Stimulated activated CD4-positive, alpha-beta T cell treated with anti-CD3 and anti-CD28 coated beads, Interleukin-2, amount 100 ng/mL, for 48 hours (primary cell): ENCODE data around the gene ISLR.

Experiments used
- DNase-seq, 2 donors: peaks; one replicate each; pipeline ENCODE4 v3.0.0-alpha.2; 2020

Gene ISLR

DNA sequence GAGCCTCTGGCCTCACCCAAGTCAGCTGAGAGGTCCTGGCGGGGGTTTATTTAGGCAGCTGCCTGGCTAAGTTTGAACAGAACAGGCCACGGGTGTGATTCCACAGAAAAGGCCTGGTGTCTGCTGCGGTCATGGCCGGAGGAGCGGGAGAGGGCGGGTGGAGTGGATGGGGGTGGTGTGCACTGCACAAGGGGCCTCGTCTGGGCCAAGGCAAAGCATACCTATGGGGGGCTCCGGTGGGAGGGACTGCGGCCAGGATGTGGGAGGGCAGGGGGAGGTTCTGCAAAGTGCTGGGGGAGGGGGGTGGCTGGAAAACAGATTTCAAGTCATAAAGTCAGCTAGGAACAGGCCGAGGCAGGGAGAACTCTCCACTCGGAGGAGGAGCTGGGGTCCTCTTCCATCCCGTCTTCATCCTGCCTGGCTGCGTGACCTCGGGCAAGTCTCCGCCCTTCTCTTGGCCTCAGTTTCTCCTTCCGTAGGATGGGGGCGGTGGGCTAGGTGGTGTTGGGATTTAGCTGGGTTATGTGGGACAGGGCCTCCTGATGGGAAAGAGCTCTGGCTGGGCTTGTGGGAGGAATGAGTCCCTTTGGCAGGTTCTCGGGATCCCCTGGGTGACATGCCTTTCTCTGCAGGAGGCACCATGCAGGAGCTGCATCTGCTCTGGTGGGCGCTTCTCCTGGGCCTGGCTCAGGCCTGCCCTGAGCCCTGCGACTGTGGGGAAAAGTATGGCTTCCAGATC, 878 bp downstream of the ISLR start:
- DNase-seq = no peak

DNA sequence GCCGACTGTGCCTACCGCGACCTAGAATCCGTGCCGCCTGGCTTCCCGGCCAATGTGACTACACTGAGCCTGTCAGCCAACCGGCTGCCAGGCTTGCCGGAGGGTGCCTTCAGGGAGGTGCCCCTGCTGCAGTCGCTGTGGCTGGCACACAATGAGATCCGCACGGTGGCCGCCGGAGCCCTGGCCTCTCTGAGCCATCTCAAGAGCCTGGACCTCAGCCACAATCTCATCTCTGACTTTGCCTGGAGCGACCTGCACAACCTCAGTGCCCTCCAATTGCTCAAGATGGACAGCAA, 1.4 kb downstream of the ISLR start:
- DNase-seq = no peak

DNA sequence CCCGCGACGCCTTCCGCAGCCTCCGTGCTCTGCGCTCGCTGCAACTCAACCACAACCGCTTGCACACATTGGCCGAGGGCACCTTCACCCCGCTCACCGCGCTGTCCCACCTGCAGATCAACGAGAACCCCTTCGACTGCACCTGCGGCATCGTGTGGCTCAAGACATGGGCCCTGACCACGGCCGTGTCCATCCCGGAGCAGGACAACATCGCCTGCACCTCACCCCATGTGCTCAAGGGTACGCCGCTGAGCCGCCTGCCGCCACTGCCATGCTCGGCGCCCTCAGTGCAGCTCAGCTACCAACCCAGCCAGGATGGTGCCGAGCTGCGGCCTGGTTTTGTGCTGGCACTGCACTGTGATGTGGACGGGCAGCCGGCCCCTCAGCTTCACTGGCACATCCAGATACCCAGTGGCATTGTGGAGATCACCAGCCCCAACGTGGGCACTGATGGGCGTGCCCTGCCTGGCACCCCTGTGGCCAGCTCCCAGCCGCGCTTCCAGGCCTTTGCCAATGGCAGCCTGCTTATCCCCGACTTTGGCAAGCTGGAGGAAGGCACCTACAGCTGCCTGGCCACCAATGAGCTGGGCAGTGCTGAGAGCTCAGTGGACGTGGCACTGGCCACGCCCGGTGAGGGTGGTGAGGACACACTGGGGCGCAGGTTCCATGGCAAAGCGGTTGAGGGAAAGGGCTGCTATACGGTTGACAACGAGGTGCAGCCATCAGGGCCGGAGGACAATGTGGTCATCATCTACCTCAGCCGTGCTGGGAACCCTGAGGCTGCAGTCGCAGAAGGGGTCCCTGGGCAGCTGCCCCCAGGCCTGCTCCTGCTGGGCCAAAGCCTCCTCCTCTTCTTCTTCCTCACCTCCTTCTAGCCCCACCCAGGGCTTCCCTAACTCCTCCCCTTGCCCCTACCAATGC, 2.0 kb downstream of the ISLR start:
- DNase-seq = no peak

DNA sequence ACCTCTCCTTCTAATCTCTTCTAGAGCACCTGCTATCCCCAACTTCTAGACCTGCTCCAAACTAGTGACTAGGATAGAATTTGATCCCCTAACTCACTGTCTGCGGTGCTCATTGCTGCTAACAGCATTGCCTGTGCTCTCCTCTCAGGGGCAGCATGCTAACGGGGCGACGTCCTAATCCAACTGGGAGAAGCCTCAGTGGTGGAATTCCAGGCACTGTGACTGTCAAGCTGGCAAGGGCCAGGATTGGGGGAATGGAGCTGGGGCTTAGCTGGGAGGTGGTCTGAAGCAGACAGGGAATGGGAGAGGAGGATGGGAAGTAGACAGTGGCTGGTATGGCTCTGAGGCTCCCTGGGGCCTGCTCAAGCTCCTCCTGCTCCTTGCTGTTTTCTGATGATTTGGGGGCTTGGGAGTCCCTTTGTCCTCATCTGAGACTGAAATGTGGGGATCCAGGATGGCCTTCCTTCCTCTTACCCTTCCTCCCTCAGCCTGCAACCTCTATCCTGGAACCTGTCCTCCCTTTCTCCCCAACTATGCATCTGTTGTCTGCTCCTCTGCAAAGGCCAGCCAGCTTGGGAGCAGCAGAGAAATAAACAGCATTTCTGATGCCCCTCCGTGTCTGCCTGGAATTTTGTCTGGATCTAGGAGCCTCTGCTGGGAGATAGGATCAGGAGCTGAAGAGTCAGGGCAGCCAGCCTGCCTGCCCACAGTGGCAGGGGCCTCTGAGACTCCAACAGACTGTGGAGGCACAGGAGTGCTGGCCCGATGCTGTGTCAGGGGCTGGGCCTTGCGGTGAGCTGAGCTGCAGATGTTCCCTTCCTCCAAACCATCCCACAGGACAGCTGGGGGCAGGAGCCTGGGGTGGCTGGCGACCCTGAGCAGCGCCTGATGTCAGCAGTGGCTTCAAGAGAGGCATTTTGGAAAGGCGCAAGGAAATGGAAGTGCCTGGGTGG, 3.0 kb downstream of the ISLR start:
- DNase-seq = no peak

DNA sequence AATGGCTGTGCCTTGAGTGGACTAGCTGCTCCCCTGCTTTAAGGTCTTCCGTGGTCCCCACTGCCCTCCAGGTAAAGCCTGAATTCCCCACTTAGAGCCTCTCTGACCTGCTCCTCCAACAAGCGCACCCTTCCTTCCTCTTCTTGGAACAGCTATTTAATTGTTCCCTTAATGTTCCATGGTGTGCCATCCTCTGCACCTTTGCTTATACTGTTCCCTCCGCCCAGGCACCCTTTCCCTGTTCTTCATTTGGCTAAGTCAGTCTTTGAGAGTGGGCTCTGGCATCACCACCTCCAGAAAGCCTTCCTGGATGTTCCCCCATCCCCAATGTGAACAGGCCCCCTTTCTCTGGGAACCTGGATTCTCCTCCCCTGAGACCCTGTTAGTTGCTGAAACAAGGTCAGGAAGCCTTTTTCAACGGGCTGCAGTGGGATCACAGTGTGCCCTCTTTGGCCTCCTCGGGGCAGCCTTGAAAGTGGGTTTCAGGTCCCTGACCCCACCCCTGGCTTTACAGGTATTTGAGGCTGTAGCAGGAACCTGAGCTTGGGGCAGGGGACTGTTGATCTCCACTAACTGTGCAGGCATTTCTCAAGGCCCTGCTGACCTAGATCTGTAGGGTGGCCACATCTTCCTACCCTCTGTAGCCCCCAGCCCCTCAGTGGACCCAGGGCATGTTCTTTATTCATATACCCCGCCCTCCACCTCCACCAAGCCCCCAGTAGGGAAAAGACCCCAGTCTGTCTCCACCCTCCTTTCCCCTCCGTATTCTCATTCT, 5.0 kb downstream of the ISLR start:
- DNase-seq = no peak

DNA sequence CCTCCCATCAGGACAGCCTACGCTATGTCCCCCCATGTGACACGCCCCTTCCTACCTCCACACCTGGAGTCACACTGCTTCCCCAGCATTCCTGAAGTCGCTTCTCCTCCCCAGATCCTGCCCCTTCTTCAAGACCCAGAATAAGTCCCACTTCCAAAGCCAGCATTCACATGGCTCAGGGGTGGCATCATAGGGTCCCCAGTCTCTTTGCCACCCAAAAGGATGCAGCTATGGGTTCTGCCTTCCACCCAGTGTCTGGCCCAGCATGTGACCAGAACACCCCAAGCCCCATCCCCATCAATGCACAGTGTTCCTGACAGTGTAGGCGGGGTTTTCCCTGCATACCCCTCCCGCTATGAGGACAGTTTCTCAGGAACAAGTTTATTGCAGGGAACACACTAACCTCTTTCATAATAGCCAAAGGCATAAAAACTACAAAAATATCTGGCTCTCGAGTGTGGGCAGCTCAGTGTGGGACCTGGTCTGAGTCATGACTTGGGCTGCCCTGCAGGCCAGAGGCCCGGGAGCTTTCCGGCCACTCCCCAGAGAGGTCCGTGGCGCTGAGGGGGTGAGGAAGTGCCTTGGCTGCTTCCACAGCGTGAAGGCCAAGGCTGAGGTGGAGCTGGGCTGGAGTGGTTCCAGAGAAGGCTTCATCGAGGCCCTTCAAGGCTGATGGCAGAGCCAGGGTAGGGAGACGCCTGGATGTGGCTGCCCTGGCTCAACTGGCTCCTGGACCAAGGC, 5.8 kb downstream of the ISLR start:
- no peak for DNase-seq

DNA sequence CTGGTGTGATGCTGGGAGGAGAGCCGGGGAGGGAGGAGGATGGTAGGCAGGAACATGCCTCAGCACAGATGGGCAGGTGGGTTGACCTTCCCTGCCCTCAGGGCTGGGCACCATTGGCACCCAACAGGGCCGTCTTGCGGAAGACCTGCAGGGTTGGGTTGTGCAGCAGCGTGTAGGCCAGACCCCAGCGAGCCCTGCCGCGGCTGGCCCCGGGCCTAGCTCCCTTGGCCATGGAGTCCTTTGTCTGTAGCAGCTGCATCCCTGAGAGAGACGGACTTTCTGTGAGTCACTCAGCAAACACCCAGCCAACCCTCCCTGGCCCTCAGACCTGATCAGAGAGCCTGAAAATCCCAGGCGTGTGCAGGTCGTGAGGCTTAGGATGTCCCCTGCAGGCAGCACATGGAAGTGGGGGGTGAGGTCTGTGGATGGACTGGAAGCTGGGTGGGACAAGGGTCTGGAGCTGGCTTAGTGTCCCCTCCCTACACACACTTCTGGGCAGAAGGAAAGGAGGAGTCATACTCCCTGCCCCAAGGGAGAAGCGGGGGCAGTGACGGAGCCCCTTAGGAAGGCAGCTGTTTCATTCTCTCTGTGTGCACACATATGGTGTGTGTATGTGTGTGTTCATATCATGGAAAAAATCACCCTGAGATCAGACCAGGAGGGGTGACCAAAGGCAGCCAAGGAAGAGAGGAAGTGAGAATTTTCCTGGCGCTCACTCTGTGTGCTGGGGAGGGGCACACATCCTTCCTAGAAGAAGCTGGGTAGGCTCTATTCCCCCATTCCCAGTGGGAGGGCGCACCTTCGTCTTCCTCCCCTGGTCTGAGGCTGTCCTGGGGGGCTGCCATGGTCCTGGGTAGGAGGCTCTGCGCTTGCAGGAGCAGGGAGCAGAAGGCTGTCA, 6.7 kb downstream of the ISLR start:
- no peak for DNase-seq

DNA sequence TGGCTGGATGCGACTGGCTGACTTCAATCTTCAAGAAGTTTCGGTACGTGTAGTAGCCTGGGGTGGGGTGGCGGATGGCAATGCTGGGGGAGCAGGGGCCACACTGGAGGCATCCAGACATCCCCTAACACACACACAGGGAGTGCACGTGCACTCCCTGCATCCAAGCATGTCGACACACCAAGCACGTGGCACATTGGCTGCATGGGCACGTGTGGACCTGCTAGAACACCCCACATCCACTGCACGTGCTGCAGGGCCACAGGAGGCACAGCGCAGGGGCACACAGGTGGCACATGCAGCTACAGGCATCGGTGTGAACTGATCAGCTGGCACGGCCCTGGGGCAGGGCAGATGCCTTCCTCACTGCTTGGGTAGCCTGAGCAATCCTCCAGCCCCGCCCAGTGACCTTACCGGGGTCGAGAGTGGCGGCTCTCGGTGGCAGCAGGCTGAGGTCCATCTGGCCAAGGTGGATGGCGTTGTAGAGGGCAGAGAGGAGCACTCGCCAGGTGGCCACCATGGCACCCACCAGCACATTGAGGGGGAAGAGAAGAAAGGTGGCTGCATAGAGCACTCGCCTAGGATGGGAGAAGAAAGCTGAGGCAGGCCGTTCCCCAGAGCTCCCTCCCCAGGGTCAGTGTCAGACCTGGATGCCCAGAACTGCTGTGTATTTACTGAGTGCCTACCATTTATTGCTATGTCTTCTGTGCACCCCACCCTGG, 7.5 kb downstream of the ISLR start:
- no peak for DNase-seq

DNA sequence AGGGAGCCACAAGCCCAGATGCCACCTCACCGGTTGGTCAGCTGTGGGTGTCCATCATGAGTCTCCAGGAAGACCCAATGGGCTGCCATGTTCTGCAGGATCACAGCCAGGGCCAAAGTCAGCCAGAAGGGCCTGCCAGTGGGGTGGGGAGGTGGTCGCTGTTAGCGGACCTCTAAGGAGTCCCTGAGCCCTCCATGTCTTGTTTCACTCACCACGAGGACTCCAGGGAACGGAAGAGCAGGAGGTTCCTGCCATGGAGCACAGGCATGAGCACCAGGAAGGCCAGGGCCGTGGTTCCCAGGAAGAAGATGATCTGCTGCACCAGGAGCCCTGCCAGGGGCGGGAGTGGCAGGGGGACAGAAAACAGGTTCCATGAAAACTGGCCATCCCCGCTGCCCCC, 8.6 kb downstream of the ISLR start:
- no peak for DNase-seq

DNA sequence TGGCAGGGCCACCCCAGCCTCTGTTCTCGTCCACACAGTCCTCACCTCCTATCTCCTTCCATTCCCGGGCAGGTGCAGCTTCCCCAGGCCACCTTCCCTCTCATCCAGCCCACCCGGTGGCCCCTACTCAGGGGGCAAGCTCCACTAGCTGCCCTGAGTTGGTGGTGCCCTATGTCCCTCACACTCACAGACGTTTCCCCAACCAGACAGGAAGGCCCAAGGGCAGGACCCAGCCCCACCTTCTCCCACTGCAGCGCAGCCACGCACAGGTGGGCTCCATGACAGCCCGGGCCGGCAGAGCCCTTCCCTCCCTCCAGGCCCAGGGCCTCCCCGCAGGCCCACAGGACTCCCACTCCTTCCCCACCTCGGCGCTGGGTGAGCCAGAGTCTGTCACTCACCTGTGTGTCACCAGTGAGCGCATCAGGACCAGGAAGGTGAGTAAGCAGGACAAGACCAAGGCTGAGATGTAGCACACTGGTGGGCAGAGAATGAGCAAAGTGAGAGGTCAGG, 11.1 kb downstream of the ISLR start:
- DNase-seq = no peak

DNA sequence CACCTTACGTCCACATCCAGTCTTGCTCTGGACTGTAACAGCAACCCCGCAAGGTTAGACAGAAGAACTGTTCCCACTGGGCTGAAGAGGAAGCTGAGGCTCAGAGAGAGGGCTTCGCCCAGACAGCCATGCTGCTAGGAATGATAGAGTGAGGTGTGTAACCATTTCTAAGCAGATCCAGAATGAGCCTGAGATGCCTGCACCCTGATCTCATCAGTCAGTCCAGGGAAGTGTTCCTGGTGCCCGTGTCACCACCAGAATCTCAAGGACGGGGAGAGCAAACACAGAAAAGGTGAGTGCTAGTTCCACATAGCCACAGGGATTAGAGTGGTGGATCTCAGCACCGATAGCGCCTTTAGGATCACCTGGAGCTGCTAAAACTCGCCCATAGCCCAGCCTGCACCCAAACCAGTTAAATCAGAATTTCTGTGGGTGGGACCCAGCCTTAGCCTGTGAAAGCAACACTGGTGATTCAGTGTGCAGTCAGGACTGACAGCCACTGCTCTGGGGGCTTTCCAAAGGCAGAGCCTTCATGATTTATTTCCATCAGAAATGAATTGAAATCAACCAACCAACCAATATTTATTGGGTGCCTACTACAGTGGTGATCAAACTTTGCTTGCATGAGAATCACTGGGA, 12.3 kb downstream of the ISLR start:
- no peak for DNase-seq

DNA sequence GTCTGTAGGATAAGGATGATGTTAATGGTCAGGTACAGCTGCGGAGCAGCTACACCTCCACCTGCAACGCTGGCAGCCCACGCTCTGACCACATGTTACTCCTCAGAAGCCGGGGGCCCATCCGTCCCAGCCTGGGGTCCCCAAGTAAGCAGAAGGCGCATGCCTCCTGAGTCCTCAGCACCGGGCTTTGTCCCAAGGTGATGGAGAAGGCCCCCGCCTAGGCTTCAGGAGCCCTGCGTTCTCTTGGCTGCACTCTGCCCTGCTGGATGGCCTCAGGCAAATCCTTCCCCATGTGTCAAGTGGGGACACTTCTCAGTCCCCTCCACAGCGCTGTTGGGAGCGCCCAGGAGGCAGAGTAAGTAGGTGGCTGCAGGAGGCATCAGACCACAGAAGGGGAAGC, 14.7 kb downstream of the ISLR start:
- DNase-seq = no peak

DNA sequence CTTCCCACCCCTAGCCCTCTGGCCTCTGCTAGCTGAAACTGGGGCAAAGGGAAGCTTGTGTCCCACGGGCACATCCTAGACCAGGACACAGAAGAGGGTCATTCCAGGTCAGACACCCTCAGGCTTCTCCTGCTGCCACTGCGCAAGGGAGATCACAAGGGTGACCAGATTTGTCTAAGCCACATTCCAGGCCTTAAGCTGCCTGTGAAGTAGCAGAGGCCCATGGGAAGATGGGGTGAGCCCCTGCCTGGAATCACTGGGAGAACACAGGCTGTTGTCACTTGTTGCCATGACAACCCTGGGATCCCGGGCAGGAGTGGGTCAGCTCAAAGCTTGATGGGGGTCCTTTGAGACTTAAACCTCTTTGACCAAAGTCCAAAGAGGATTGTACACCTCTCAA, 18.3 kb downstream of the ISLR start:
- DNase-seq = no peak

DNA sequence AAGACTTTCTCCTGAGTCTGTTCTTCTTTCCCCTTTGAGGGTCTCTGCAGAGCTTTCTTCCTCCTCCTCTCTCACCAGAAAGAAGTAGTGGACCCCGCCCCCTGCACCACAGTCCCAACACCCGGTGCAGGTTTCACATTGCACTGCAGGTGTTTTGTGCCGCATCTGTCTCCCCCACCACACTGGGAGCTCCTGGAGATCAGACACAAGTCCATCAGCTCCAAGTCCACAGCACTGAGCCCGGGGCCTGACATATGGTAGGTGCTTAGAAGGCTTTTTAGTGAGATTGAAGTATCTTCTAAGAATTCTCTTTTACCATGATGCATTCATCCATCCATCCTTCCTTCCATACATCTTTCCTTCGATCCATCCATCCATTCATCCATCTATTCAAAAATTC, 19.2 kb downstream of the ISLR start:
- no peak for DNase-seq

DNA sequence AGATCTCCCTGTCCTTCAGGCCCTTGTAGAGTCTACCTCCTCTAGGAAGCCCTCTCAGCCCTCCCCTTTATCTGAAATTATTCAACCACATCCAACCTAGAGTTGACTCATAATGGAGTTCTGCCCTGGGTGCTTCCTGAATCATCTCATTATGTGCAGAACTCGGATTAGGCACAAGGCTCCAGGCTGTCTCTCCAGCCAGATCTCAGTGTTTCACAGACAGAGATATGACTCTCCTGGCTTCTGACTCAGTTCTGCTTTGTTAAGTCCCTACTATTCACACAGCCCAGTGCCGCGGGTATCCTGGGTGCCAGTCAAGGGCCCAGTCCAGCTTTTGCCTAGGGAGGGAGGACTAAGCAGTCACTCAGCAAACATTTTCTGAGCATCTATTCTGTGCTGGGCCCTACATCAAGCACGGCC, 19.8 kb downstream of the ISLR start:
- no peak for DNase-seq

DNA sequence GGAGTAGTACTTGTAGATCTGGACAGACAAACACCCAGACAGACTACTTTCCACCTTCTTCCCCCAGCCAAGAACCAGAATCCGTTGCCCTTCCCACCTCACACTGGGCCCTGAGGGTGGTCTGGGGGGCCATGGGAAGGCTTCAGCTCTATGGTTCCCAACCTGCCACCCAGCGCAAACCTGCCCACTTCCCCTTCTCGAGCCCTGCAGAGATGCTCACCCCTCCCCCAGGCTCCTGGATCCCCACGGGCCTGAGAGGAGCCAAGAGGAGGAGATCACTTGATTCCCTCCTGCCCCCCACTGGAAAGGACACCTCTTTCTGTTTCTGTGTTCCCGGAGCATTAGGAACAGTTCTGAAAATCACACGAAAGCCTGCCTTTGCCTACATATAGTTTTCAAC, 20.4 kb downstream of the ISLR start:
- no peak for DNase-seq

DNA sequence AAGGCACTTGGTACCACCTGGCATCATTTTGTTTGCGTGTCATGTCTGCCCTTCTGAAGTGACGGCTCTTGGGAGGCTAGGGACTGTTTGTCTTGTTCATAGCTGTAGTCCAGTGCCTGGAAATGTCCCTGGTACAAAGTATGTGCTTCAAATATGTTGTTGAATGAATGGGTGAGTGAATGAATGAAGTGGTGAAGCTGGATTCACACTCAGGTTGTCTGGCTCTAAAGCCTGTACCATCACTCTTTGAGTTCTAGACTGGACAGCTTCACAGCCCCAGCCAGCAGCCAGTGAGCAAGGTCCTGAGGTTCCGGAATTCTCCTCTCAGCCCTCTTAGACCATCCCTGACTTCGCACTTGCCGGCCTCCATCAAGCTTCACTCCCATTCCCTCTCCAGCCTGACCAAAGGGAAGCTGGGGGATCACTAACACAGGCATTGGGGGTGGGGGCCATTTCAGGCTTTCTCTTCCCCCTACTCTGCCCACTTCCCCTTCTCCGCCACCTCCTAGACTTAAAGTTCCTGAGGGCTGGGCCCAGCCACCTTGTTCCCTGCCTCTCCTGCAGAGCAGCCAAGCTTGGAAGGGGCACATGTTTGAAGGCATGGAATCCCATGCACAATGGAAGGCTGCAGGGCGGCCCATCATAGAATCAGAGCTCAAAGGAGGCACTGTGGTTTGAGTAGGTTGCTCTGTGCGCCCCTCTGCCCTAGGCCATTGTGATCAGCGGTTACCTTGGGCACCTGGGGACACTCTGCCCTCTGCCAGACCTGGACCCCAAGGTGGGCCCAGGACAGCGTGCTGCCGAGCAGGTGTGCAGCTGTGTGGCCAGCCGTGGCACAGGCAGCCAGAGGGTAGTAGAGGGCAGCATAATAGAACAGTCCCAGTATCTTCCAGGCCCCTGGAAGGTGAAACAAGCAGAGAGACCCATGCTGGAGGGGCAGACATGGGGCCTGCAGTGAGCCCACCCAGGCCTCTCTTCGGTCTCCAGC, 21.4 kb downstream of the ISLR start:
- no peak for DNase-seq

DNA sequence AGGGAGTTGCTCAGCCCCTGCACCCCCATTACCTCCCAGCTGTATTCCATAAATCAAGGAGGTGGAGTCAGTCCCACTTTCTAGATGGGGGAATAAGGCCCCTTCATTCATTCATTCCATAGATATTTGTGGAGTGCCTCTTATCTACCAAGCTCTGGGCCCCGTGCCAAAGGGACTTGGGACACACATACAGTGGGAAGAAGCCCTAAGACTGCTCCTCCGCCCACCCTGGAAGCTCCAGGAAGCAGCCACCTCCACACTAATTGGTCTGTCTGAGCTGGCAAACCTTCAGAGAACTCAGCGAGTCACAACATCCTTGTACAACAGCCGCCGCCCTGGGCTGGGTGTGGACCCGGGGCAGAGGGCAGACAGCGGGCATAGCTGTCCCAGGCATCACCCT, 22.7 kb downstream of the ISLR start:
- DNase-seq = no peak
